Hematopoietic multipotent progenitor cell treated with erythropoietin and hydrocortisone succinate and interleukin-3 and kit ligand, for 17 days (in vitro differentiated cells): ENCODE data around the gene LHFPL2.
"Not testable (repeated sequence)": the region's sequence is repeated elsewhere in the genome, so short reads cannot be mapped to it uniquely, and the experiment has no call there.

ENCODE experiments used
- DNase-seq: peaks from one replicate; pipeline ENCODE4 v3.0.0-alpha.2; 2015; ENCODE audit warnings: low spot score

Gene LHFPL2

GRCh38 chr5:78620119-78620518 lies 28.5 kb downstream of the LHFPL2 start:
- DNase-seq, result not testable (repeated sequence)

GRCh38 chr5:78618303-78618702 lies 30.3 kb downstream of the LHFPL2 start:
- DNase-seq, result no peak

GRCh38 chr5:78615697-78616096 lies 32.9 kb downstream of the LHFPL2 start:
- no peak for DNase-seq

- no peak for DNase-seq
Observed at GRCh38 chr5:78614816-78615215, 33.8 kb downstream of the LHFPL2 start.

- no peak for DNase-seq
Observed at GRCh38 chr5:78613756-78614155, 34.8 kb downstream of the LHFPL2 start.

GRCh38 chr5:78613151-78613533 lies 35.4 kb downstream of the LHFPL2 start:
- no peak for DNase-seq

- no peak for DNase-seq
Observed at GRCh38 chr5:78612227-78613150, 36.1 kb downstream of the LHFPL2 start.

- DNase-seq, result no peak
Observed at GRCh38 chr5:78611126-78611605, 37.4 kb downstream of the LHFPL2 start.

GRCh38 chr5:78610636-78611035 lies 37.9 kb downstream of the LHFPL2 start:
- no peak for DNase-seq

- no peak for DNase-seq
Observed at GRCh38 chr5:78610163-78610583, 38.4 kb downstream of the LHFPL2 start.

GRCh38 chr5:78607864-78608263 lies 40.7 kb downstream of the LHFPL2 start:
- no peak for DNase-seq

GRCh38 chr5:78606241-78606640 lies 42.3 kb downstream of the LHFPL2 start:
- DNase-seq, result no peak

GRCh38 chr5:78605611-78606010 lies 43.0 kb downstream of the LHFPL2 start:
- no peak for DNase-seq

- no peak for DNase-seq
Observed at GRCh38 chr5:78604689-78605285, 43.8 kb downstream of the LHFPL2 start.

- no peak for DNase-seq
Observed at GRCh38 chr5:78603636-78604175, 44.9 kb downstream of the LHFPL2 start.

- DNase-seq, result no peak
Observed at GRCh38 chr5:78602400-78602799, 46.2 kb downstream of the LHFPL2 start.

- DNase-seq, result no peak
Observed at GRCh38 chr5:78601559-78602314, 46.8 kb downstream of the LHFPL2 start.

GRCh38 chr5:78600687-78601414 lies 47.7 kb downstream of the LHFPL2 start:
- no peak for DNase-seq

- DNase-seq, result no peak
Observed at GRCh38 chr5:78598973-78599372, 49.6 kb downstream of the LHFPL2 start.

- no peak for DNase-seq
Observed at GRCh38 chr5:78597974-78598371, 50.6 kb downstream of the LHFPL2 start.
